ENCODE data around the gene RUBCN.

Gene RUBCN

GRCh38 chr3:197736491-197737318 is at the start of gene RUBCN:
RUBCN (minus strand) TSS chr3:197736904; CDS start chr3:197736719, 185 bp downstream.
- TF ChIP-seq CTCF (IDR thresholded peaks at IDR 0.05; ENCODE audit: low read depth, low read length): no peak
- H3K4me3 ChIP-seq (replicated peaks in 1 of 2; ENCODE audit: low read depth in 2 of 2, low read length in 2 of 2): peak within 1 kb of the TSS; percentile 73 to 84
- DNase-seq (ENCODE audit: low read depth in 2 of 2): peak; percentile 92 to 96

- no peak for TF ChIP-seq CTCF (IDR thresholded peaks at IDR 0.05; ENCODE audit: low read depth, low read length)
- H3K4me3 ChIP-seq (replicated peaks in 1 of 2; ENCODE audit: low read depth in 2 of 2, low read length in 2 of 2): no peak overlapping the region
- DNase-seq (ENCODE audit: low read depth in 2 of 2): no peak
These were observed 47.4 kb upstream of the RUBCN start for GRCh38 chr3:197784019-197784585.

GRCh38 chr3:197782230-197782629 is 45.5 kb upstream of the RUBCN start:
- no peak for TF ChIP-seq CTCF (IDR thresholded peaks at IDR 0.05; ENCODE audit: low read depth, low read length)
- no peak for DNase-seq (ENCODE audit: low read depth in 2 of 2)
- no peak overlapping the region for H3K4me3 ChIP-seq (replicated peaks in 1 of 2; ENCODE audit: low read depth in 2 of 2, low read length in 2 of 2)

GRCh38 chr3:197775317-197775716 is 38.6 kb upstream of the RUBCN start:
- DNase-seq (ENCODE audit: low read depth in 2 of 2): no peak
- TF ChIP-seq CTCF (IDR thresholded peaks at IDR 0.05; ENCODE audit: low read depth, low read length): no peak
- no peak overlapping the region for H3K4me3 ChIP-seq (replicated peaks in 1 of 2; ENCODE audit: low read depth in 2 of 2, low read length in 2 of 2)

GRCh38 chr3:197761784-197762183 is 25.1 kb upstream of the RUBCN start:
- DNase-seq (ENCODE audit: low read depth in 2 of 2): no peak
- no peak for TF ChIP-seq CTCF (IDR thresholded peaks at IDR 0.05; ENCODE audit: low read depth, low read length)

GRCh38 chr3:197758512-197758911 is 21.8 kb upstream of the RUBCN start:
- no peak overlapping the region for H3K4me3 ChIP-seq (replicated peaks in 1 of 2; ENCODE audit: low read depth in 2 of 2, low read length in 2 of 2)
- no peak for TF ChIP-seq CTCF (IDR thresholded peaks at IDR 0.05; ENCODE audit: low read depth, low read length)
- DNase-seq (ENCODE audit: low read depth in 2 of 2): no peak

More at GRCh38 chr3:197761784-197762183, 25.1 kb upstream of the RUBCN start:
- no peak overlapping the region for H3K4me3 ChIP-seq (replicated peaks in 1 of 2; ENCODE audit: low read depth in 2 of 2, low read length in 2 of 2)

Measured in cardiac fibroblast (primary cell).